Measurements from ENCODE around the gene KIRREL3. TPM values are rescaled to one million over a fixed set of nuclear protein-coding genes. Genes with fewer than 3 reads are reported as not detected.

KIRREL3 gene
- total and polyA plus RNA-seq, 2 donors (not counting 3 experiments of a cell fraction or from before 2014, with no cell fraction given), result not detected

DNA sequence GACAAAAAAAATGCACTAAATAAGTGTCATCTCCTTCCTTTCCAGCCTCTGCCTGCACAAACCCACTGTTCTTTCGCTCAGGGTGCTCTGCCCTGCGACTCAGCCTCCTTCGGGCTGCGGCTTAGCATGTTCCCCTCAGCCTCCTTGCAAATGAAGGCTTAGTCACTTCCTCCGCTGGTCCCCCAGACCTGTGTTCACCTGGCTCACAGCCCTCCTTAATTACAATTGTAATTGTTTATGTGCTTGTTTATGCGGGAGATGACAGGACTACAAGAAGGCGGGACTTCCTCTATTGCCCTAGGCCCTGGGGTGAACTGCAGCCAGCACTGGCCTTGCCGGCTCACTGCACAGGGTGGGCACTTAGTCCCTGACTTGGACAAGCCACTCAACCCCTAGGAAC lies 303.6 kb downstream of the KIRREL3 start:
- intact Hi-C loops (cut with micrococcal nuclease) (no loop called here), dilution Hi-C loops (cut with MboI; ENCODE audit: extremely low pct_ligation_motif_present, low sequenced_read_pairs) (no loop called here)
- Histone ChIP-seq H3K9me3 (replicated peaks; ENCODE audit: control insufficient read depth, insufficient read depth, low read length) (peaks cover 2% of the 10 kb centered on the region), H3K4me2 (ENCODE audit: insufficient read depth, low read length) (no peak overlapping the region), H4K20me1 (replicated peaks; ENCODE audit: control insufficient read depth, extremely low read depth, insufficient read depth, low read length) (no peaks in the 10 kb centered on the region), H3K4me1 (ENCODE audit: control insufficient read depth, extremely low read depth, insufficient read depth, low read length) (no peaks in the 10 kb centered on the region), H2AFZ (ENCODE audit: low read depth, low read length) (no peak overlapping the region), H3K9ac (replicated peaks; ENCODE audit: extremely low read depth, insufficient read depth, low read length) (no peak overlapping the region), H3K4me3 (replicated peaks in 1 of 3; ENCODE audit: insufficient read depth in 1 of 3, low read depth in 1 of 3, low read length in 3 of 3) (no peak overlapping the region), H3K27ac (ENCODE audit: insufficient read depth, low read depth, low read length) (no peak overlapping the region), H3K9me1 (replicated peaks; ENCODE audit: control insufficient read depth, extremely low read depth, insufficient read depth, low read length) (no peaks in the 10 kb centered on the region), H3K36me3 (ENCODE audit: control insufficient read depth in 2 of 2, extremely low read depth in 1 of 2, insufficient read depth in 2 of 2, low read length in 2 of 2) (no peaks in the 10 kb centered on the region), H3K79me2 (ENCODE audit: control insufficient read depth, insufficient read depth, low read length) (no peaks in the 10 kb centered on the region), H3K27me3 (ENCODE audit: control insufficient read depth in 2 of 2, insufficient read depth in 2 of 2, low read length in 2 of 2) (no peaks in the 10 kb centered on the region)
- POLR2A ChIA-PET, result no interaction called here
- FAIRE-seq (no peak), DNase-seq (ENCODE audit: low read depth, low spot score) (no peak)
- no TSS peak for BruUV-seq (replicated peaks)
- CTCF ChIA-PET, result no interaction called here
- TF ChIP-seq, protein P1, sequence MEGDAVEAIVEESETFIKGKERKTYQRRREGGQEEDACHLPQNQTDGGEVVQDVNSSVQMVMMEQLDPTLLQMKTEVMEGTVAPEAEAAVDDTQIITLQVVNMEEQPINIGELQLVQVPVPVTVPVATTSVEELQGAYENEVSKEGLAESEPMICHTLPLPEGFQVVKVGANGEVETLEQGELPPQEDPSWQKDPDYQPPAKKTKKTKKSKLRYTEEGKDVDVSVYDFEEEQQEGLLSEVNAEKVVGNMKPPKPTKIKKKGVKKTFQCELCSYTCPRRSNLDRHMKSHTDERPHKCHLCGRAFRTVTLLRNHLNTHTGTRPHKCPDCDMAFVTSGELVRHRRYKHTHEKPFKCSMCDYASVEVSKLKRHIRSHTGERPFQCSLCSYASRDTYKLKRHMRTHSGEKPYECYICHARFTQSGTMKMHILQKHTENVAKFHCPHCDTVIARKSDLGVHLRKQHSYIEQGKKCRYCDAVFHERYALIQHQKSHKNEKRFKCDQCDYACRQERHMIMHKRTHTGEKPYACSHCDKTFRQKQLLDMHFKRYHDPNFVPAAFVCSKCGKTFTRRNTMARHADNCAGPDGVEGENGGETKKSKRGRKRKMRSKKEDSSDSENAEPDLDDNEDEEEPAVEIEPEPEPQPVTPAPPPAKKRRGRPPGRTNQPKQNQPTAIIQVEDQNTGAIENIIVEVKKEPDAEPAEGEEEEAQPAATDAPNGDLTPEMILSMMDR (IDR thresholded peaks at IDR 0.05; ENCODE audit: extremely low read depth in 1 of 2, insufficient read depth in 1 of 2, low read depth in 1 of 2, low read length in 2 of 2), result no peak
- TF ChIP-seq JUN (IDR thresholded peaks at IDR 0.05; ENCODE audit: borderline replicate concordance, insufficient read depth, insufficient read length, low read depth) (no peak), POLR2AphosphoS5 (IDR thresholded peaks at IDR 0.05; ENCODE audit: insufficient read depth, low read depth, low read length) (no peak), GATA2 (IDR thresholded peaks at IDR 0.05; ENCODE audit: insufficient read depth, insufficient read length, low read depth, low read length) (no peak), MYC (IDR thresholded peaks at IDR 0.05; ENCODE audit: low read depth, low read length) (no peak), POLR2A (IDR thresholded peaks at IDR 0.05; ENCODE audit: low read depth, low read length) (no peak), EZH2 (IDR thresholded peaks at IDR 0.05; ENCODE audit: borderline replicate concordance, low read depth, low read length, severe bottlenecking) (no peak), FOS (IDR thresholded peaks at IDR 0.05; ENCODE audit: borderline replicate concordance, insufficient read depth, low read length) (no peak)
- TF ChIP-seq, protein P2, sequence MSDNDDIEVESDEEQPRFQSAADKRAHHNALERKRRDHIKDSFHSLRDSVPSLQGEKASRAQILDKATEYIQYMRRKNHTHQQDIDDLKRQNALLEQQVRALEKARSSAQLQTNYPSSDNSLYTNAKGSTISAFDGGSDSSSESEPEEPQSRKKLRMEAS (IDR thresholded peaks at IDR 0.05; ENCODE audit: insufficient read depth, insufficient read length), result no peak

All from endothelial cell of umbilical vein (primary cell).